HL-60 (cell line): ENCODE results near the gene SBSN.

Experiments
- POLR2AphosphoS5 ChIP-seq: IDR thresholded peaks from 2 replicates; pipeline ENCODE4 v1.6.1; 2012; ENCODE audit warnings: low read depth
- REST ChIP-seq: IDR thresholded peaks from 2 replicates; pipeline ENCODE4 v1.6.1; 2012; ENCODE audit warnings: low read depth; ENCODE audit not compliant: insufficient replicate concordance
- TF ChIP-seq, protein P1 (sequence below): IDR thresholded peaks from one replicate; pipeline ENCODE4 v1.5.1; 2011; ENCODE audit warnings: low read length, control low read depth, inconsistent platforms; ENCODE audit not compliant: insufficient read depth

DNA sequence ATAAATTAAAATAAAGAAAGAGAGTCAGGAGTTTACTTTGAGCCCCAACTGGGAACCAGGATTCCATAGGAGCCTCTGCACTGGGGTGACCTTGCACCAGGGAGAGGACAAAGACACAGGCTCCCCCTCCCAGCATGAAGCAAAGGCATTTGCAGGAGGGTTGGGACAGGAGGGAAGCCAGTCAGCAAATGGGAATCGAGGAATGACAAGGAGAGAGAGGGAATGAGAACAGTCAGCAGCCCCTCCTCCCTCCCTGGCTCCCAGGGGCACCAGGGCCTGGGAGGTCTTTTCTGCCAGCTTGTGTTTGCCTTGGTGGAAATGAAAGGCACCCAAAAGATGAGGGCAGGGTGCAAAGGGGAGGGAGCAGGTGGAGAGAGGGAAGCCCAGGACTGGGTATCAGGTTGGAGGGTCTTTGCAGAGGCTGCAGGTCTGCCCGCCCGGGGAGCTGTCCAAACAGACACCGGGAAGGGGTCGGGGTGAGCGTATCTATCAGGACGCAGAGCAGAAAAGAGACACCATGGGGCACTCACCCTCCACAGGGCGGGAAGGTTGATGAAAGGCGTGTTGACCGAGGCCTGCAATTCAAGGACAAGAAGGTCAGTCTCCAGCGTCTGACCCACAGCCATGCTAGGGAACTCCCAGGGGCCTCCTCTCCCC, 3.8 kb downstream of the SBSN start:
- TF ChIP-seq, protein P1, sequence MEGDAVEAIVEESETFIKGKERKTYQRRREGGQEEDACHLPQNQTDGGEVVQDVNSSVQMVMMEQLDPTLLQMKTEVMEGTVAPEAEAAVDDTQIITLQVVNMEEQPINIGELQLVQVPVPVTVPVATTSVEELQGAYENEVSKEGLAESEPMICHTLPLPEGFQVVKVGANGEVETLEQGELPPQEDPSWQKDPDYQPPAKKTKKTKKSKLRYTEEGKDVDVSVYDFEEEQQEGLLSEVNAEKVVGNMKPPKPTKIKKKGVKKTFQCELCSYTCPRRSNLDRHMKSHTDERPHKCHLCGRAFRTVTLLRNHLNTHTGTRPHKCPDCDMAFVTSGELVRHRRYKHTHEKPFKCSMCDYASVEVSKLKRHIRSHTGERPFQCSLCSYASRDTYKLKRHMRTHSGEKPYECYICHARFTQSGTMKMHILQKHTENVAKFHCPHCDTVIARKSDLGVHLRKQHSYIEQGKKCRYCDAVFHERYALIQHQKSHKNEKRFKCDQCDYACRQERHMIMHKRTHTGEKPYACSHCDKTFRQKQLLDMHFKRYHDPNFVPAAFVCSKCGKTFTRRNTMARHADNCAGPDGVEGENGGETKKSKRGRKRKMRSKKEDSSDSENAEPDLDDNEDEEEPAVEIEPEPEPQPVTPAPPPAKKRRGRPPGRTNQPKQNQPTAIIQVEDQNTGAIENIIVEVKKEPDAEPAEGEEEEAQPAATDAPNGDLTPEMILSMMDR: no peak
- no peak for TF ChIP-seq POLR2AphosphoS5
- no peak for TF ChIP-seq REST
